Epithelial cell of esophagus (primary cell): ENCODE results near the gene ZNF385D.
A peak's percentile ranks its signal among the peaks of the same experiment; 100 is the strongest.

Source experiments
- DNase-seq: peaks from one replicate; pipeline ENCODE4 v3.0.0; 2010; ENCODE audit warnings: low read depth
- H3K4me3 ChIP-seq: 2 replicates; pipeline ENCODE4 v1.5.1; 2011; ENCODE audit warnings: mild to moderate bottlenecking, low read length, control low read depth
- TF ChIP-seq, protein P1 (sequence below): IDR thresholded peaks from 2 replicates; pipeline ENCODE4 v1.5.1; 2011; ENCODE audit warnings: low read depth, mild to moderate bottlenecking, low read length, control low read depth, inconsistent platforms; ENCODE audit not compliant: insufficient read depth; ENCODE audit errors: missing control alignments

The ZNF385D gene

DNA sequence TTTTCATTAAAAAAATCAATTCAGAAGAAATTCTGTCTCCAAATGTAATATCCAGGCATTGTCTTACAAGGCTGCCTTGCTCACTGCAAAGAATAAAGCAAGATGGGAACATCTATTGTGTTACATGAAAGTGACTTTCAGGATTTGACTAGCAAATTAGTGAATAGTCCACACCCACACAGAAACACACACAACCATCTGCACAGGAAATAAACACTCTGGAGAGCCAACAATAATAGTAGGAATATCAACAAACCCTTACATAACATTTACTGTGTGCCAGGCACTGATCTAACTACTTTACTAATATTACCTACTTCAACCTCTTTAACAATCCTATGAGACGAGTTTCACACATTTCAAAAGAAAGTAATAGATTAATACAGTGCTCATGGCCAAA lies 28.9 kb upstream of the ZNF385D start:
- TF ChIP-seq, protein P1, sequence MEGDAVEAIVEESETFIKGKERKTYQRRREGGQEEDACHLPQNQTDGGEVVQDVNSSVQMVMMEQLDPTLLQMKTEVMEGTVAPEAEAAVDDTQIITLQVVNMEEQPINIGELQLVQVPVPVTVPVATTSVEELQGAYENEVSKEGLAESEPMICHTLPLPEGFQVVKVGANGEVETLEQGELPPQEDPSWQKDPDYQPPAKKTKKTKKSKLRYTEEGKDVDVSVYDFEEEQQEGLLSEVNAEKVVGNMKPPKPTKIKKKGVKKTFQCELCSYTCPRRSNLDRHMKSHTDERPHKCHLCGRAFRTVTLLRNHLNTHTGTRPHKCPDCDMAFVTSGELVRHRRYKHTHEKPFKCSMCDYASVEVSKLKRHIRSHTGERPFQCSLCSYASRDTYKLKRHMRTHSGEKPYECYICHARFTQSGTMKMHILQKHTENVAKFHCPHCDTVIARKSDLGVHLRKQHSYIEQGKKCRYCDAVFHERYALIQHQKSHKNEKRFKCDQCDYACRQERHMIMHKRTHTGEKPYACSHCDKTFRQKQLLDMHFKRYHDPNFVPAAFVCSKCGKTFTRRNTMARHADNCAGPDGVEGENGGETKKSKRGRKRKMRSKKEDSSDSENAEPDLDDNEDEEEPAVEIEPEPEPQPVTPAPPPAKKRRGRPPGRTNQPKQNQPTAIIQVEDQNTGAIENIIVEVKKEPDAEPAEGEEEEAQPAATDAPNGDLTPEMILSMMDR, result no peak
- H3K4me3 ChIP-seq, result no peak overlapping the region
- DNase-seq, result peak; percentile 17

DNA sequence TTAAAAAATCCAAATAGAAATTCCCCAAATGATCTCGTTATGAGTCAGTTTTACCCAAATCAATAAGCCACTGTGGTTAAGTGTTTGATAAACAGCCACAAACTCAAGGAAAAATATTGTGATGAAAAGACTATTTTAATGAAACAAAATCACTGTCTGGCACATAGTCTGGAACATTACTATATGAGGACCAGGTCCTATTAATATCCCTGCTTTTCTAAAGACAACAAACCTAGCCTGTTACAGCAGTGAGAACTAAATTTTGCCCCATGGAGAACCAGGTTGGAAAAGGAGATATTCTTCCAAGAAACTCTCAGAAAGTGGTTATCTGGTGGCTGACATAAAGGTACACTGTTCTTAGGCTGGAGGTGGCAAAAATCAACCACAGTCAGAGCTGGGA lies 27.7 kb upstream of the ZNF385D start:
- no peak for DNase-seq
- H3K4me3 ChIP-seq, result no peak overlapping the region
- TF ChIP-seq, protein P1, result no peak

DNA sequence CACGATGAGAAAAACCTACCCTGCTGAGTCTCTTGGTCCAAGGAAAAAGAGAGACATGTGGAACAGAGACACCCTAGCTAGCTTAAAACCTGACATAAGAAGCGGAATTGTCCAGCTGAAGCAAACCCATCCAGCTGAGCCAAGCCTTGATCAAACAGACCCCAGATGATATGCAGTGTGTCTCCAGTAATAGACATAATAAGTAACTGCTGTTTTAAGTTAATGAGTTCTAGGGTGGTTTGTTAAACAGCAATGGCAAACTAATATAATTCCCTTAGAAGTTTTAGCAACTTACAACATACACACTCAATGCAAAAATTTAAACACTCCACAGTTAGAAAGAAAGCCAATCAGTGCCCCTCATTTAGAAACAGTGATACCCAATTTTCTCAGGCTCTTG lies 26.8 kb upstream of the ZNF385D start:
- no peak overlapping the region for H3K4me3 ChIP-seq
- DNase-seq, result no peak
- TF ChIP-seq, protein P1, result no peak

DNA sequence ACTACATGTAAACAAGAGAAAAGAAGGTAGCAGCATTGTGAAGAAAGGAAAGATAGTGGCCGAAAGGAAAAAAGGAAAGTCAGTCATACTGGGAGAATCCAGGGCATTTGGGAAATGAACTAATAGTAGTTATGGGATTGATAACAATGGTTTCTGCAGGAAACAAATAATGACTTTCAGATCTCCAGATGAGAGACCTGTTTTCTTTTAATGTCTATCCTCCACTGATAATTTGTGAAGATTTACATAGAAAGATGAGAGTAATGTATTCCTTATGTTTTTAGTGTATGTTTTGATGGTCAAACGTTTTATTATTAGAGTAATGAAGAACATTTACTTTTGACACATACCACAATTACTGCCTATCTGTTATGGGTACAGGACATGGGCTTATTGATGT lies 15.0 kb upstream of the ZNF385D start:
- no peak overlapping the region for H3K4me3 ChIP-seq
- DNase-seq, result no peak
- TF ChIP-seq, protein P1, result no peak

DNA sequence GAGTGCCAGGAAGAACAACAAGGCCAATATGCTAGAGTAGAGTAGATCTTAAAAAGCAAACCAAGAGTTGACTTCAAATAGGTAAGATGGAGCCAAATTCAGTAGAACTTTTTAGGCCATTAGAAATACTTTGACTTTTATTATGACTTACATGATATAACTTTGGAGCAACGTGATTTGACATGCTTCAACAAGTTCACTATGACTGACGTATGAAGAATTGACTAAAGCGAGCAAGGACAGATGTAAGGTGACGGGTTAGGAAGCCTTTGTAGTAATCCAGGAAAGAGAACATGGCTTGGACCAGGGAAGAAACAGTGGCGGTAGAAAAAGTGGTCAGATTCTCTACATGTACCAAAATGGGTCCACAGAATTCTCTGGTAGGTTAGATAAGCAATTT lies 4.9 kb upstream of the ZNF385D start:
- DNase-seq, result peak; percentile 80
- TF ChIP-seq, protein P1, result no peak
- no peak overlapping the region for H3K4me3 ChIP-seq

DNA sequence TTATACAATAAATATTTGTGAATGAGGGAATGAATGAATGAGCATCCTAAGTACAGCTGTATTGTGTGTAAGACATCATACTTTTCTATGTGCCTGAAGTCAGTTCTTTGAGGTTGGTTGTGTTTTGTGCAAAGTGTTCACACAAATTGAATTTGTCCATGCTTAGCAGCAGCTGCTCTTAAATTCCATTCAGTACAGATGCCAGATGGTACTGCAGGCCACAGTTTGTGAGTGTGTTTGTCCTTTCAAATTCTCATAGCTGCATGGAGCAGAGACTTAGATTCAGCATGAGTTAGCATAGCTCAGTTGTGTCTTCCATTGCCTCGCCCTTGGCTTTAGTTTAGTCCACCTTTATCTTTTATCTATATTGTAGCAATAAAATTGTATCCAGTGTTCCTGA lies 3.8 kb upstream of the ZNF385D start:
- TF ChIP-seq, protein P1, result no peak
- DNase-seq, result no peak
- H3K4me3 ChIP-seq, result no peak overlapping the region

DNA sequence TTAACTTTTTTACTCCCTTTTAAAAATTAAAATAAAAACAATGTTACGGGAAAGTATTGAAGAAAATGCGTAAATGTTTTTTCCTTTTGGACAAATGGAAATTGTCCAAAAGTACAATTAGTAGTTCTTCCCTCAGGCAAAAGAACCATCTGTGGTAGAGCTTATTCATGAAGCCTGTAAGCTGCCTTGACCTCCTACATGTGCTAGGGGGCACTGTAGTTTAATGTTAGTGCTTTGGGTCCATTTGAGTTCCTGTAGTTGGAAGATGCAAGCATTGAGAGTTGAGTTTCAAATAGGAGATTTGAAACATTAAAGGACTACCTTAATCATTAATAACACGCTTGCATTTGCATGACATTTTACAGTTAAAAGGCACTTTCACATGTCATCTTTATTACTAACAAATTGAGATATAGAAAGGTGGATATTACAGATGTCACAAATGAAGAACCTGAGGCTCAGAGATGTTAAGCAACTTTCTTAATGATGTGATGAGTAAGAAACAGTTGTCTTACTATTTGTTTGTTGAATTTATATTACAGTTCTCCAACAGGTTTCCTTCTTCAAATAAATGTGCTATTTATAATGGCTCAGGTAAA lies 1.8 kb upstream of the ZNF385D start:
- TF ChIP-seq, protein P1, result peak; percentile 63
- H3K4me3 ChIP-seq, result no peak overlapping the region
- DNase-seq, result peak; percentile 73
